ENCODE results near the gene CABYR.

- TF ChIP-seq CTCF (IDR thresholded peaks at IDR 0.05; ENCODE audit: low read length) (no peak), EZH2phosphoT487 (IDR thresholded peaks at IDR 0.05; ENCODE audit: low read length) (no peak)
Observed at GRCh38 chr18:24111936-24112335, 26.9 kb upstream of the CABYR start.

Data from MM.1S (cell line).